OCI-M1 (cell line): ENCODE measurements around the gene OGFOD3.
"Not testable (repeated sequence)": the region's sequence is repeated elsewhere in the genome, so short reads cannot be mapped to it uniquely, and the experiment has no call there.

Experiments
- DNase-seq: peaks from one replicate; lab custom pipeline; 2025; lab: John Stamatoyannopoulos, UW

Gene OGFOD3

DNA sequence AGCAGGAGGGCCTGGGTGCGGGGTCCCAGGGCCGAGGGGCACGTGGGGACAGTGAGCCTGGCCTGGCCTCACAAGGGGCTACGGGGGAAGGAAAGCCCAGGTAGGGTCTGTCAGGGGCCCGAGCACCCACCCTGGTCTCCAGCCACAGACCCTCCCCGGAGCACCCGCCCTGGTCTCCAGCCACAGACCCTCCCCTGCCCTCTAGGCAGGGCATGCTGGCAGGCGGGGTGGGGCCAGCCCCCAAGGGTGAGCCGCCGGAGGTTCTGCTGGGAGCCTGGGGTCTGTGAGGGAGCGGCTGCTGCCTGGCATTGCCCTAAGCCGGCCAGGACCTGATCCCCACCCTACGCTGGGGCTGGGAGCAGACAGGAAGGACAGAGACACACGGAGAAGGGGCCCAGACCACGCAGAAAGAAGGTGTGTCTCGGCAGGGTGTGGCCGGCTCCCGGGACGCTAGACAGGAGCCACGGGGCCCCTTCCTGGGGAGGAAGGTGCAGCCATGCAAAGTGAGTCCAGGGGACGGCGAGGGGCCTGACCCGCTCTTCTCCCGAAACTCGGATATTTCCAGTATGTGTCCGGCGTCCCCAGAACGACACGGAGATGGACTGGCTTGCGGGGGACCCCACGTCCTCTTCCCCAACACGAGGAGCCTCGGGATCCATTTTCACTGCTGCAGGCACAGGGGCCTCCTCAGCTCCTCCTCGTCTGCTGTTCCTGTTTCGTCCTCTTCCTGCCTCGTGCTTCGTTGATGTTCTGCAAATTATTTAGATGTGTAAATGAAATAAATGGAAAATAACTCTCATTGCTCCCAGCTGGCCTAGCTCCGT, 31.3 kb downstream of the OGFOD3 start:
- DNase-seq = no peak

DNA sequence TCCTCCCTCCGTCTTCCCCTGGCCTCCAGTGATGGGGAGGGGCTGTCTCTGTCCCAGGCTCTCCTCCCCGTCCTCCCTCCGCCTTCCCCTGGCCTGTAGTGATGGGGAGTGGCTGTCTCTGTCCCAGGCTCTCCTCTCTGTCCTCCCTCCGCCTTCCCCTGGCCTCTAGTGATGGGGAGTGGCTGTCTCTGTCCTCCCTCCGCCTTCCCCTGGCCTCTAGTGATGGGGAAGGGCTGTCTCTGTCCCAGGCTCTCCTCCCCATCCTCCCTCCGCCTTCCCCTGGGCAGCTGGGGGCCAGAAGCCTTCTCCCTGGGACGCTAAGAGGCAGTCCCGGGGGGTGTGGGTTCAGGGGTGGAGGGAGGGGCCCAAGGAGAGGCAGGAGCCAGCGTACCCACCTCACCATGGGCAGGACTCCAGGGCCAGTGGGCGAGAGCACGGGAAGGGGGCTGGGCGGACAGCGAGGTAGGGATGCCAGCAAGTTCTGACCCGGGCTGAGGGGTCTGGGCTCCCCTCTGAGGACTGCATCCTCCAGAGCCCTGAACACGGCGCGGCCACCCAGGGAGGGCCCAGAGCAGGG, 32.0 kb downstream of the OGFOD3 start:
- DNase-seq = no peak

DNA sequence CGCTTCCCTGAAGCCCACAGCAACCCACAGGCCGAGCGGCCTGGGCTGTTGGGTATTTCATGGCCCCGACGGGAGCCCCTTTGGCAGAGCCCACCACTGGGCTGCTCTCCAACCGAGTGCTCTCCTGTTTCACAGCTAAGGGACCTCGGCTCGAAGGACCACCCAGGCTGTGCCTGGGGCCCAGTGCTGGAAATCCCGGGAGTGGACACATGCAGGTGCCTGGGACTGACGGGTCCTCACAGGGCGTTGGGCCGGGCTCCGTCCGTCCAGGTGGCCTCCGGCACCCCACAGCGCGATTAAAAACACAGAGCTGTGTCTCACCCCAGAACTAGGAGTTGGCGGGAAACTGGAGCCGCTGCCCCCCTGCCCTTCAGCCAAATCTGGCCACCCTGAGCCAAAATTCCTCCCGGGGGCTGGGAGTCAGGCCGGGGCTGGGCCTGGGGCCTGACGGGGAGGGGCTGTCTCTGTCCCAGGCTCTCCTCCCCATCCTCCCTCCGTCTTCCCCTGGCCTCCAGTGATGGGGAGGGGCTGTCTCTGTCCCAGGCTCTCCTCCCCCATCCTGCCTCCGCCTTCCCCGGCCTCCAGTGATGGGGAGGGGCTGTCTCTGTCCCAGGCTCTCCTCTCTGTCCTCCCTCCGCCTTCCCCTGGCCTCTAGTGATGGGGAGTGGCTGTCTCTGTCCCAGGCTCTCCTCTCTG, 32.7 kb downstream of the OGFOD3 start:
- DNase-seq = no peak

DNA sequence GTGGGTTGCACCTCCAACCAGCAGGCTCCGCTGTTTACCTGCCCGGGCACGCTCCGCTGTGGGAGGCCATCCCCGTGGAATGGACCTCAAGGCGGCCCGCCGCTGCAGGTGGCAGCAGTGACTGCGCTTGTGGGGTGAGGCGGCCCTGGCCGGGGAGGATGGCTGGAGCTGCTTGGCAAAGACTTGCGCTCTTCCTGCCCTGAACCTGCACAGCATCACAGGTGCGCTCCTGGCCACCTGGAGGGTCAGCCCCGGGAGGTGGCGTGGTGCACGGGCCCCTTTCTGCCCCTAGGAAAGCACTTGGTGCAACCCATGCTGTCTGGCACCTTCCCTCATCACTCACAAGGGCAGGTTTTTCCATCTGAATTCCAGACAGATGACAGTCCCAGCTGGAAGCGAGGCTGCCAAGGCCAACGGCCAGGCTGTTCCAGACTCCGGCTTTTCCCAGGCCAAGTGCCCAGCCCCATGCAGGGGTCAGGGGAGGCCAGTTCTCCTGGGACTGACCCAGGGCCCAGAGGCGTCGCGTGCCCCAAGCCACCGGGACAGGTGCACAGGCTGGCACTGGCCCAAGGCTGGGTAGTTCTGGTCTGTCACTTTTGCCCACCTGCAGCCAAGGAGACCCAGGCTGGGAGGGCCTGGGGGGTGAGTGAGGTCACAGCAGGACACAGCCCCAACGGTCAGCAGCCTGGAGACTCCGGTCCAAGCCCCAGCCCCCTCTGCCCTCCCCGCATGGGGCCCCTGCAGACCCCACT, 33.5 kb downstream of the OGFOD3 start:
- no peak for DNase-seq

DNA sequence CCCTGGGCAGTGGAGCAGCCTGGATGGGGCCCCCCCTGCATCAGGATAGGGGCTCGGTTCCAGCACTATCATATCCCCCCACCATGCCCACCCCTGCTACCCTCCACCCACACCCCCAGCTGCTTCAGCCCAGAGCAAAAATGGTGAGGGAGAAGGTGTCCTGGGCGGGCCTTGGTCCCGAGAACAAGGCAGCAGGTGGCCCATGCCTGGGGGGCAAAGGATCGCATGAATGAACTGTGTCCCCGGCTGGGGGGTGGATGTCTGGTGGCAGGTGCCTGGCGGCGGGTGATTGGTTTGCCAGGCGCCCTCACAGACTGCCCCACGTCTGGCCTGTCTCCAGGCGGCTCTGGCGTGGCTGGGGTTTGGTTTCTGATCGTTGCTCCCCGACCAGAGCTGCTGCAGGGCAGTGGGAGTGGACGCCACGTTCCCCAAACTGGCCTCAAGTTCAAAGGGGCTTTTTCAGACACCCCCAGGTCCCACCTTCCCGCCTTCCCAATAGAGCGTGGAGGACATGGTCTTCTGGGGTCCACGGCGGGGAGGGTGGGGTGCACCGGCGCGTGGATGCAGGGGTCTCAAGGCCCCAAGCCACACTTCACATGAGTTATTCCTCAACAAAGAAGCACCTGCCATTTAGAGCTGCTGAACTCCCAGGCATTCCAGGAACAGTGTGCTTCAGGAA, 34.2 kb downstream of the OGFOD3 start:
- DNase-seq = no peak

DNA sequence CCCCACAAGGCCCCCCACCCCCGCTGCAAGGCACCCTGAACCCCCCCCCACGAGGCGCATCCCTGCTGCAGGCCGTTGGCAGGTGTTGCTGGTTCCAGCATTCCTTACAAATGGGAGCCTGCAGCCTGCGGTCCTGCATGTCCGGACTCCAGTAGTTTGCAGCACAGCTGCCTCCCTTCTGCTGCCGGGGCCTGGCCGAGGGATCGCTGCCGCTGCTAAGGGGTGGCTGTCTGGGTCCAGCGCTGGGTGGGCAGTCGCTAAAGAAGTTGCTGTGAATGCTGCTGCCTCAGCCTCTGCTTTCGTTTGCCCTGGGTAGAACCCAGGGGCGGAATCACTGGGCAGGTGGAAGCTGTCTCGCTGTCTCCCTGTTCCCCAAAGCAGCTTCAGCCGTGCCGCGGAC, 35.0 kb downstream of the OGFOD3 start:
- no peak for DNase-seq

DNA sequence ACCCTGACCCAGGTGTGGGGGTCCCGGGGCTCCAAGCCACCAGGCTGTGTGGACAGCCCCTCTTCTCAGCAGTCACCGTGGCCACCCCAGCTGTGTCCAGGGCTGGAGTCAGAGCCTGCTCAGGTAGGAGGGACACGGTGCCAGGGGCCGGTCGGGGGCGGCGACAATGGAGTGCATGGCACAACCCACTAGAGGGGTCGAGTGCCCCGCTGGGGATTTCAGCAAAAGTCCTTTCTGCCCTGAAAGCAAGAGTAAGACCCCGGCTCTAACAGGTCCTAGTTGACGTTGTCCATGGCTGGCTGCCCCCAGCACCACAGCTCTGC, 35.5 kb downstream of the OGFOD3 start:
- no peak for DNase-seq

DNA sequence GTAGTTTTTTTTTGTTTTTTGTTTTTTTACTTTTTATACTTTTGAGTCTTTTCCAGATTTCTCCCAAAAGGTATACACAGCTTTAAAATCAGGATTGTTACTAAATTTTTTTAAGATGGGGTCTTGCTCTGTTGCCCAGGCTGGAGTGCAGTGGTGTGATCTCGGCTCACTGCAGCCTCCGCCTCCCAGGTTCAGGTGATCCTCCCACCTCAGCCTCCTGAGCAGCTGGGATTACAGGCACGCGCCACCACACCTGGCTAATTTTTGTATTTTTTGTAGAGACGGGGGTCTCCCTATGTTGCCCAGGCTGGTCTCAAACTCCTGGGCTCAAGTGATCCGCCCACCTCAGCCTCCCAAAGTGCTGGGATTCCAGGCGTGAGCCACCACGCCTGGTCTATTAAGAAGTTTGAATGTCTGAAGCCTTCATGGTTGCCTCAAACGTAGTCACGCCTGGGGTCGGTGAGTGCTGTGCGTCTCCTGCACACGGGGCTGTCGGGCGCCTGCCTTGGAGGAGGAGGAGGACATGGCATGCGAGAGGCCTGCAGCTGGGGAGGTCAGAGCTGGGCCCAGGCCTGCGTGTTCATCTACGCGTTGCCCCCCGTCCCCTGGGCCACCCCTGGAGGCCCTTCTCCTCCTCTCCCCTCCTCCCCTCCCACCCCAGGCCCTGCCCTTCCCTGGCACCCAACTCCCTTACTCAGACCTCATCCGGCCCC, 36.0 kb downstream of the OGFOD3 start:
- not testable (repeated sequence) for DNase-seq

DNA sequence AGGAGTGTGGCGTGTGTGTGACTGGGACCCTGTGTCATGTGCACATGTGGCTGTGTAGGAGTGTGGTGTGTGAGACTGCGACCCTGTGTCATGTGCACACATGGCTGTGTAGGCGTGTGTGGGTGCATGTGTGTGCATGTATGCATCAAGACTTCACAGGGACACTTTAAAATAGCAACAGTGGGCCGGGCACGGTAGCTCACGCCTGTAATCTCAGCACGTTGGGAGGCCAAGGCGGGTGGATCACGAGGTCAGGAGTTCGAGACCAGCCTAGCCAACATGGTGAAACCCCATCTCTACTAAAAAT, 36.7 kb downstream of the OGFOD3 start:
- DNase-seq = not testable (repeated sequence)

DNA sequence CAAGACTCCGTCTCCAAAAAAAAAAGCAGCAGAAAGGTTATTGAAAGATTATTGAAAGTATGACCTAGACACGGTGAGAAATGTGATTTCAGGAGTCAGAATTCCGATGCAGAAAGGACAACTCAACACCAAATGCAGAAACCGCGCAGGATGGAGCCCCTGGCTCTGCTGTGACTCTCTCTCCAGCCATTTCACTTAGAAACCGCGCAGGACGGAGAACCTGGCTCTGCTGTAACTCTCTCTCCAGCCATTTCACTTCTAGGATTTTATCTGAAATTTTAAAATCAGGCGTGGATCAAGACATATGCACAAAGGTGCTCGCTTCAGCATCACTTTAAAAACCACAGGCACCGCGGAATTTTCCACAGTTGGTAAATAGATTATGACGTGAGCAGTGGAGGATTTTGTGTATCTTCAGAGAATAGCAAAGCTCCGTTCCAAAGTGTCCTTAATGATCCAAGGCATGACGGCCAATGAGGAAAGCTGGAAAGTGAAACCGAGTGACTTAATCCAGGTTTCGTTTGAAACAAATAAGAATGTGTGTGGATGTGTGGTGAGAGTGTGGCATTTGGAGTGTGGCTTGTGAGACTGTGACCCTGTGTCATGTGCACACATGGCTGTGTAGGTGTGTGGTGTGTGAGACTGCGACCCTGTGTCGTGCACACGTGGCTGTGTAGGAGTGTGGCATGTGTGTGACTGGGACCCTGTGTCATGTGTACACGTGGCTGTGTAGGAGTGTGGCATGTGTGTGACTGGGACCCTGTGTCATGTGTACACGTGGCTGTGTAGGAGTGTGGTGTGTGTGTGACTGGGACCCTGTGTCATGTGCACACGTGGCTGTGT, 37.3 kb downstream of the OGFOD3 start:
- no peak for DNase-seq

DNA sequence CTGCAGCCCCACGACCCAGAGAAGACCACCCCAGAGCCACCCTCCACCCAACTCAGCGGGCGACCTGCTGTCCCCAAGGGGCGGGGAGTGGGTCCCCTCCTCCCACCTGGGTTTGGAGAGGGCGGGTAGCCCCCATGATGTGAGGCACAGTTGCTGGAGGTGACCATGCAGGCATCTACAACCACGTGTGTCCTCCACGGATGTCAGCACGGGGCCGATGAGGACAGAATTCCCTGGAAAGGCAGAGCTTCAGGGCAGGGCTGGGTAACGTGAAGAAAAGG, 39.7 kb downstream of the OGFOD3 start:
- no peak for DNase-seq

DNA sequence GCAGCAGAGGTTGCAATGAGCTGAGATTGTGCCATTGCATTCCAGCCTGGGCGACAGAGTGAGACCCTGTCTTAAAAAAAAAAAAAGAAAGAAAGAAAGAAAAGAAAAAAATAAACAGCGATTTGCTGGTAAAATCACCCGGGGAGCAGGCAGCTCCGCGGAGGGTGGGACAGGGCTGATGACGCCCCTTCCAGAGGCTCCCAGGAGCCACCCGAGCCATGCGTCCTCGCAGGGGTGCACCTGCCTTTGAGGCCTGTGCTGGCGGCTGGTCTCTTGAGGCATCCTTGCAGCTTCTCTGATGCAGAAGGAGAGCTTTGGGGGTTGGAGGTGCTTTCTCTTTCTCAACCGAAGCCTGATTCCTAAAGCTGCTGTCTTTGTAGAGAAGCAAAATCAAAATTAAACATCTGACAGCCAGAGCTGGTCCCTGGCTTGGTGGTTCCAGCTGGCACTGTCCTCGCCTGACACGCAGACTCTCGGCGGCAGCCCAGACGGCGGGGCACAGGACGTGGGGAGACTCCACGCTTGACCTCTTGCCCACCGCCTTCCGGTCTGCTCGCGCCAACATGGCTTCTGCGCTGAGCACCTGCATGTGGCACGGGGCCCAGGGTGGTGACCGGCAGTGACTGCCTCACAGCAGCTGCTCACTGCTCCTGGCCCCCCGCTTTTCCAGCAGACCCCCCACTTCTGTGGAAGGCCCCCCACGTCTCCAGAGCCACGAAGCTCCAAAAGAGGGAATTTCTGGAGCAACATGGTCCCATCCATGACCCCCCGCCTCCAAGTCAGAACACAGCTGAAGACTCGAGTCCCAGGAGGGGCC, 40.3 kb downstream of the OGFOD3 start:
- DNase-seq = no peak

DNA sequence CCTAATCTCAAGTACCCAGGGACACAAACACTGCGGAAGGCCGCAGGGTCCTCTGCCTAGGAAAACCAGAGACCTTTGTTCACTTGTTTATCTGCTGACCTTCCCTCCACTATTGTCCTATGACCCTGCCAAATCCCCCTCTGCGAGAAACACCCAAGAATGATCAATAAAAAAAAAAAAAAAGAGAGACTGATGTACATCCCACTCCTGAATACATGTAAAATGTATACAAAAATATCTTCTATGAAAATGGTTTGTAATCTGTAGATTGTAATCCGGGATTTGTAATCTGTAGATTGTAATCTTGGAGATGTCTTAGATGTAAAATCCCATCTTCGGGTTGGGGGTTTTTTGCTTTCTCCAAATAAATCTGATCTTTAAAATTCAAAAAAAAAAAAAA, 41.1 kb downstream of the OGFOD3 start:
- not testable (repeated sequence) for DNase-seq

DNA sequence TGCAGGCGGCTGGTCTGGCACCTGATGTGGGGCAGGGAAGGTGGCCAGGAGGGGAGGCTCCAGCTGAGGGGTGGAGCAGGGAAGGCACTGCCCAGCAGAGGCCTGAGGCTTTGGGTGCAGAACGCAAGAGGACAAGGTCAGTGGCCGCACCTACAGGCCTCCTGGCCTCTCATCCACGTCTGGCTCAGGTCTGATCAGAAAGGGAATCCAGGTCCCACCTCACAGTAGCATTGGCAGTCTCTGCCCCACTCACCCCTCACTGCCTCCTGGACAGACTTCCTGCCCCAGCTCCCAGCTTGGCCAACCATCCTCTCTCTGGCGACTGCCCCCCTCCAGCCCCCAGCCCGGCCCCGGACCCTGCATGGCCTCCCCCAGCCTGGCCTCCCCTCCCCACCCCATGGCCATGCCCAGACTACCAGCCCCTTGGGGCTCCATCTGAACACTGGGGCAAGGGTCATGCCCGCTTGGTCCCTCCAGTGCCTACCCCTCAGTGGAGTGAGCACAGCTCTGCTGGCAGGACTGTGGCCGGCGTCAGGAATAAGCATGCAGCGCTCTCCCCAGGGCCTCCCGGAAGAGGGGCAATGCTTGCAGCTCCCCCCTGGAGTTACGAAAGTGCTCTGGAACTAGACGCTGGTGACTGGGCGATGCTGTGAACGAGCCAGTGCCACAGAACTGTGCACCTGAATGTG, 42.2 kb downstream of the OGFOD3 start:
- no peak for DNase-seq

DNA sequence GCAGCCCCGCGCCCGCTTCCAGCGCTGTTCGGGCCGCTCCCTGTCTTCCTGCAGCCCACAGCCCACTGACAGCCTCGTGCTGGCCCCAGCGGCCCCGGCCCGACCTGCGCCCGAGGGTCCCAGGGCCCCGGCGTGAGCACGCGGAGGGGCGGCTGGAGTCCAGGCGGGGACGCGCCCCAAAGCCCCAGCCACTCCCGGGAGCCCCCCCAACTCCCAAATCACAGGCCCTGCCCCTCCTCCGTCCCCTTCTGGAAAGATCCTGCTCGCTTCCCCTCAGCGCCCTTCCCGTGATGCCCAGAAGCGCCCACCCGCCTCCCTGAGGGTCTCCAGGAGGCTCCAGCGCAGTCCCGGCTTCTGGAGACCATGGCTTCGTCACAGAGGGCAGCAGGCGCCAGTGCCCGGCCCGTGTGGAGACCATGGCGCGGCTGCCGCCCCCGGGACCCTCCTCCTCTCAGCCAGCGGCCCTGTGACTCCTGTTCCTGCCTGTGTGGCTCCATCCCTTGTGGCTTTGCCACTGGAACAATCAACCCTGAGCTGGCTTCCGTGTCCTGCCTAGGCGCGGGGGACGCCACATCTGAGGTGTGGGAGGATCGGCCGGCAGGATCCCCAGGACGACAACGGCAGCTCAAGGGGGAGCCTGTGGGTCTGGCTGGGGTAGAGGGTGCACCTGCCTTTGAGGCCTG, 42.9 kb downstream of the OGFOD3 start:
- DNase-seq = no peak

DNA sequence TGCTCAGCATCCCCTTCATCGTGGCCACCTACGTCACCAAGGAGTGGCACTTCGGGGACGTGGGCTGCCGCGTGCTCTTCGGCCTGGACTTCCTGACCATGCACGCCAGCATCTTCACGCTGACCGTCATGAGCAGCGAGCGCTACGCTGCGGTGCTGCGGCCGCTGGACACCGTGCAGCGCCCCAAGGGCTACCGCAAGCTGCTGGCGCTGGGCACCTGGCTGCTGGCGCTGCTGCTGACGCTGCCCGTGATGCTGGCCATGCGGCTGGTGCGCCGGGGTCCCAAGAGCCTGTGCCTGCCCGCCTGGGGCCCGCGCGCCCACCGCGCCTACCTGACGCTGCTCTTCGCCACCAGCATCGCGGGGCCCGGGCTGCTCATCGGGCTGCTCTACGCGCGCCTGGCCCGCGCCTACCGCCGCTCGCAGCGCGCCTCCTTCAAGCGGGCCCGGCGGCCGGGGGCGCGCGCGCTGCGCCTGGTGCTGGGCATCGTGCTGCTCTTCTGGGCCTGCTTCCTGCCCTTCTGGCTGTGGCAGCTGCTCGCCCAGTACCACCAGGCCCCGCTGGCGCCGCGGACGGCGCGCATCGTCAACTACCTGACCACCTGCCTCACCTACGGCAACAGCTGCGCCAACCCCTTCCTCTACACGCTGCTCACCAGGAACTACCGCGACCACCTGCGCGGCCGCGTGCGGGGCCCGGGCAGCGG, 43.6 kb downstream of the OGFOD3 start:
- DNase-seq = no peak

DNA sequence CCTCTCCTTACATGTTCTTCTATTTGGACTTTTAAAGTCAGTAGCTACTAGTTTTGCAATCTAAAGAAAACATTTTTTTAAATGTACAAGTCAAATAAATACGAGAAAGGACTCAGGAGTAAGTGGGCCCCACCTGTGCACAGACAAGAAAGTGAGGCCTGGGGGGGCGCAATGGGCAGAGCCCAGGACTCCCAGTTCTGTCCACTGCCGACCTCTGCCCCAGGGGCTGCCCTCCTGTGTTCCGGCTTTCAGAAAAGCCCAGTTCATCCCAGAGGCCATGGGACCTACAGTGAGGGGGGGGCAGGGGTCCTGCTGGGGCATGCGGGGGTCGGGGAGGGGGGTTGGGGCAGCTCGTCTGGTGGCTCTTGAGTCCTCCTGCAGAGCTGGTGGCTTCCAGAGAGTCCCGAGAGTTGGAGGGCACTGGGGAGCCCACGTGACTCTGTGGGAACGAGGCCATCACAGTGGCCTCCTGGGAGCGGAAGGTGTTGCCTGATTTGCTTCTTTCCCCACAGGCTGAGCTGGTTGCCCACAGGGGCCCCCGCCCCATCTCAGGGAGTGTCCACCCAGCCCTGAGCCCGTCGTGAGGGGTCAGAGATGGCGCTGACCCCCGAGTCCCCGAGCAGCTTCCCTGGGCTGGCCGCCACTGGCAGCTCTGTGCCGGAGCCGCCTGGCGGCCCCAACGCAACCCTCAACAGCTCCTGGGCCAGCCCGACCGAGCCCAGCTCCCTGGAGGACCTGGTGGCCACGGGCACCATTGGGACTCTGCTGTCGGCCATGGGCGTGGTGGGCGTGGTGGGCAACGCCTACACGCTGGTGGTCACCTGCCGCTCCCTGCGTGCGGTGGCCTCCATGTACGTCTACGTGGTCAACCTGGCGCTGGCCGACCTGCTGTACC, 44.4 kb downstream of the OGFOD3 start:
- no peak for DNase-seq
